CD4-positive, alpha-beta T cell treated with Interleukin-4 for 4 hours (primary cell): ENCODE measurements around the gene KDM2A.
A peak's percentile ranks its signal among the peaks of the same experiment; 100 is the strongest.
"Not testable (repeated sequence)": the region's sequence is repeated elsewhere in the genome, so short reads cannot be mapped to it uniquely, and the experiment has no call there.

Experiments used
- DNase-seq: peaks from one replicate; pipeline ENCODE4 v3.0.0-alpha.2; 2020

The KDM2A gene

DNA sequence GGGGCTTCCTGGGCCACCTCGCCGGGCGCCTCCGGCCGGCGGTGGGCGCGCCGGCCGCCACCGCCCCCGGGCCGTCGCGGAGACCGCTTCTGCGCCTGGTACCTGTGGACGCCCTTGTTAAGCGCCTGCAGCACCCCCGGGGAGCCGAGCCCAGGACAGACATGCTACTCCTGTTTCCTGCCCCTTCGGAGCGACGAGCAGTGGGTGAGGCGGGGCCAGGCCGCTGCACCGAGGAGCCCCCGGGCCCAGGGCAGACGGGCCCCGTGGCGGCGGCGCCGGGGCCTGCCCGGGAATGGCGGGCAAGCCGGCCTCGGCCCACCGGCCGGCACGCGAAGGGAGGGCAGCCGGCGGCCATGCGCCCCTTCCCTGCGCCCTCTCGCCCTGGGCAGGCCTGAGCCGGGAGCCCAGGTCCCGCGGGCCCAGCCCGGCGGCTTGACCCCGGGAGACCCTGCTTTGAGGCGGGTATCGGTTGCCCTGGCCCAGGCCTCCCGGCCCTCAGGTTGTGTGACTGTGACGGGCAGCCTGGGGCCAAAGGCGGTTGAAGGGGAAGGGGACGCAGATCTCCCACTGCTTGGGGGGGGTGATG, 789 bp upstream of the KDM2A start:
- peak; percentile 33 for DNase-seq

DNA sequence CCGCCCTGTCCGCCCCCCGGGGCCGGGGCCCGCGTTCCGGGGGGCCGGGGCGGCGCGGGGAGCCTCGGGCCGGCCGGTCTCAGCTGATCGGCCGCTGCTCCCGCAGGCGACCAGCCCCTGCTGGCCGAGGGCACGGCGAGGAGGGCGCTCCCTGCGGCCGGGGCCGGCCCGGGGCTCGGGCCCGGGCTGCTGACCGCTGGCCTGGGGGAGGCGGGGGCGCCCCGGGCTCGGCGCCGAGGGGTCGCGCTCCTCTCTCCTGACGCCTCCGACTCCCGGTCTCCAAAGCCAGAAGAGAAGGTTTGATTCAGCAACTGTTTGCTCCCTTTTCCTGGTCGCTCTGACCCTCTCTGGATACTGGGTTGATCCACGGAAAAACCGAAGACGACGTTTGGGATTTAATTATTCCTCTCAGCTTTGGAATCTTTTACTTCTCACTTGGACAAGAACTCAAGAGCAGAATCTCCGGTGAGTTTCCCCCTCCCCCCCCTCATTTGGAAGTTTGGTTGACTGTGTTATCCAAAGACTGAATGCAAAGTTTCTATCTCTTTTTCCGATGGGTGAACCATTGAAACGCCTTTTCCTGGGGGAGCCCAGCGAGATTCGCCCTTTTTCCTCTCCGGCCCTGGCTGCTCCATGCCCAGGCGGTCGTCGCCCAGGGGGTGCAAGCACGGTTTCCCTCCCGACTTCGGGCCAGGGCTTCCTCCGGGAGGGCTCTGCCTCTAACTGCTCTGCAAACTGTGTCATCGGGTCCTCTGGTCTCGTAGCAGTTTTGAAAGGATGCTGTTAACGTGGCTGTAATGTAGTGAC, 725 bp downstream of the KDM2A start:
- DNase-seq: no peak

DNA sequence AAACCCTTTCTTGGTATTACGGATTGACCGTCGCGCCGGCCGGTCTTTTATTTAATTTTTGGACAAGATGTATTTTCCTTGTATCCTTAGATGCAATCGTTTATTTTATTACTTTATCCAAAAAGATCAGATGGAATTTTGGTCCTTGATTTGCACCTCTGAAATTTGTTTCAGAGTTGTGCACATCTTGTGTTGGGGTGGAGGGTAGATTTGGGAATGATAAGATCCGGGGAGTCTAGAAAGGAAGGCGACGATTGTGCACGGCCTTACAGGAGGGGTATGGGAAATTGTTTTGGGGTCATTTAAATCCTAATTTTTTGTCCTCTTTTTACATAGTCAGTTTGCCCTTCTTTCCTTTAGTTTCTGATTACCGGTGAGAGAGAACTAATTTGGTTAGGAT, 1.4 kb downstream of the KDM2A start:
- no peak for DNase-seq

DNA sequence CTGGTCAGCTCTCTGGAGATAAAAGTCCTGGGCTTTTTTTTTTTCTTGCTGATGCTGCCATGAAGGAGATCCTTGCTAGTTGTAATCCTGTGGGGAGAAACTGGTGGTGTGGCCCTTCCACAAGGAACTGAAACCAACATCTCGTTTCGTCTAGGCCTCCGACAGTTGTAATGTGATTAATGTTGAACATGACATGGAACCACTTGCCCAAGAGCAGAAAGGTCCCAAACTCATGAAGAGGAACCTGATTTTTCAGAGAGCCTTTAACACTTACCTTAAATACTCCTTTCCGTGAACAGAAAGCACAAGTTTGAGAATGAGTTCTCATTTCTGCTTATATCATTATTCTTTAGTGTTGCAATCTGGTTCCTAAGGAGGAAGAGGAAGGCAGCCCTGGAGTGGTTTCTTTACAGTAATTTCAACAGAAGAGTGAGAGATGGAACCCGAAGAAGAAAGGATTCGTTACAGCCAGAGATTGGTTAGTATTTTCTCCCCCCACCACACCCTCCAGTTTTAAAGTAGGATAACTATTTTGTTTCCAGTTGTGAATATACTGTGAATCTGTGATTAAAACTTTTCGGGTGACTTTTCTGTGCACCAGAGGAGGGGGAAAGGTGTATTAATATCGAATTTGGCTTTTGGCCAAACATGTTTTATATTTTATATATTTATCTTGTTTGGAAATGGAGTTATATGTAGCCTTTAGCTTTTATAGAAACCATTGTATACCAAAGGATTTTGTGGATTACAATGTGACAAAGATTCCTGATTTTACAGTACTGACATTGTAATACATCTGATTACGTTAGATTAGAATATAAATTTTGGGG, 2.0 kb downstream of the KDM2A start:
- DNase-seq: peak; percentile 23

DNA sequence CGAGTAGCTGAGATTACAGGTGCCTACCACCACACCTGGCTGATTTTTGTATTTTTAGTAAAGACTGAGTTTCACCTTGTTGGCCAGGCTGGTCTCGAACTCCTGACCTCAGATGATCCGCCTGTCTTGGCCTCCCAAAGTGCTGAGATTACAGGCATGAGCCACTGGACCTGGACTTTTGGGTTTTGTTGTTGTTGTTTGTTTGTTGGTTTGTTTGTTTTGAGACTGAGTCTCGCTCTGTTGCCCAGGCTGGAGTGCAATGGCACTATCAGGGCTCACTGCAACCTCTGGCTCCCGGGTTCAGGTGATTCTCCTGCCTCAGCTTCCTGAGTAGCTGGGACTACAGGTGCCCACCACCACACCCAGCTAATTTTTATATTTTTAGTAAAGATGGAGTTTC, 4.7 kb downstream of the KDM2A start:
- DNase-seq: not testable (repeated sequence)

DNA sequence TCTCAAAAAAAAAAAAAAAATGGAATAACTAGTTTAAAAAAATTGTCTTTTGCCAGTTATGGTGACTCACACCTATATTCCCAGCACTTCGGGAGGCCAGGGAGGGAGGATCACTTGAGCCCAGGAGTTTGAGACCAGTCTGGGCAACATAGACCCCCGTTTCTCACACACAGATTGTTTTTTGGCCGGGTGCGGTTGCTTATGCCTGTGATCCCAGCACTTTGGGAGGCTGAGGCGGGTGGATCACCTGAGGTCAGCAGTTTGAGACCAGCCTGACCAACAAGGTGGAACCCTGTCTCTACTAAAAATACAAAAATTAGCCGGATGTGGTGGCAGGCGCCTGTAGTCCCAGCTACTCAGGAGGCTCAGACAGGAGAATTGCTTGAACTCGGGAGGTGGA, 7.2 kb downstream of the KDM2A start:
- not testable (repeated sequence) for DNase-seq

DNA sequence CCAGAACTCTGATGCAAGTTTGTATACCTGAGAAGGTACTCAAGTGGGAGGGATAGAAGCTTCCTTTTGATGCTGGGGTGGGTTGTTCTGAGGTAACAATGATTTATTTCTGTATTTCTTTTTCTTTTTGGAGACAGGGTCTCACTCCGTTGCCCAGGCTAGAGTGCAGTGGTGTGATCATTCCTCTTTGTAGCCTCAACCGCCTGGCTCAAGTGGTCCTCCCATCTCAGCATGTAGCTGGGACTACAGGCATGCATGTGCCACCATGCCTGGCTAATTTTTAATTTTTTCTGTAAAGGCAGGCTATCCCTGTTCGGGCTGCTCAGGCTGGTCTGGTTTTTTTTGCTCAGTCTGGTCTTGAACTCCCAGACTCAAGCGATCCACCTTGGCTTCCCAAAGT, 7.9 kb downstream of the KDM2A start:
- no peak for DNase-seq

DNA sequence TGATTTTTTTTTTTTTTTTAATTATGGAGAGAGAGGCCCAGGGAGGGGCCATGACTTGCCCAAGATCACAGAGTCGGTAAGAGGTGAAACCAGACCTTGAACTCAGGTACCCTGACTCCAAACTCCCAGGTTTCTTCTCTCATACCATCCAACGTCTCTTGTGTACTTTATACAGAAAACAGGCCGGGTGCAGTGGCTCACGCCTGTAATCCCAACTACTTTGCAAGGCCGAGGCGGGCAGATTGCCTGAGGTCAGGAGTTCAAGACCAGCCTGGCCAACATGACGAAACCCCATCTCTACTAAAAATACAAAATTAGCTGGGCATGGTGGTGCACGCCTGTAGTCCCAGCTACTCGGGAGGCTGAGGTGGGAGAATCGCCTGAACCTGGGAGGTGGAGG, 11.8 kb downstream of the KDM2A start:
- not testable (repeated sequence) for DNase-seq

DNA sequence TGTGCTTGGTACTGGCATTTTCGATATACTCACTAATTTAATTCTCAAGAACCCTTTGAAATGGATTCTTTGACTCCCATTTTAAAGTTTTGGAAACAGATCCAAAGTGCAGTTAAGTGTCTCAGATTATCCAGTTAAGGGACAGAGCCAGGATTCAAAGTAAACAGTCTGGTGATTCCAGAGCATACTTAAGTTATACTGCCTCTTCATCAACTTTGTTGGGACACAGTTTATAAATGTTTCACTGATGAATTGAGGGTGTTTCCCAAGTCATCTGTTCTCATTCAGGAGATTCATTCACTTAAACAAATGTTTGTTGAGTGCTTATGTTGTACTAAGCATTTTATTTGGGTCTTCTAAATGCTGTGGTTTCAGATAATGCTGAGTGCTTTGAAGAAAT, 17.1 kb downstream of the KDM2A start:
- DNase-seq: no peak

DNA sequence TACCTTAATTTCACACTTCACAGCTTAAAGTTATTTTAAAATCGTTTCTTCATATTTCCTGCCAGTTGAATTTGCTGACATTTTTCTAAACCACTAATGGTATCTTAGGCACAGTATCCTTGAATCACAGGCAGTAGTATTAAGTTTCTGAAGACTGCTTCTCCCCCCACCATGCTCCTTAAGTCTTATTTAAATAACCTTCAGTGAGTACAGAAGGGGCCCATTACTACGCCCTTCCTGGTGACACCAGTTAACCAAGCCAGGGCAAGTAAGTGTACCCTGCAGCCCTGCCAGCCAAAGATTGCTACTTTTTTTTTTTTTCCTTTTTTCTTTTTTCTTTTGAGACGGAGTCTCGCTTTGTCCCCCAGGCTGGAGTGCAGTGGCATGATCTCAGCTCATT, 19.9 kb downstream of the KDM2A start:
- no peak for DNase-seq

DNA sequence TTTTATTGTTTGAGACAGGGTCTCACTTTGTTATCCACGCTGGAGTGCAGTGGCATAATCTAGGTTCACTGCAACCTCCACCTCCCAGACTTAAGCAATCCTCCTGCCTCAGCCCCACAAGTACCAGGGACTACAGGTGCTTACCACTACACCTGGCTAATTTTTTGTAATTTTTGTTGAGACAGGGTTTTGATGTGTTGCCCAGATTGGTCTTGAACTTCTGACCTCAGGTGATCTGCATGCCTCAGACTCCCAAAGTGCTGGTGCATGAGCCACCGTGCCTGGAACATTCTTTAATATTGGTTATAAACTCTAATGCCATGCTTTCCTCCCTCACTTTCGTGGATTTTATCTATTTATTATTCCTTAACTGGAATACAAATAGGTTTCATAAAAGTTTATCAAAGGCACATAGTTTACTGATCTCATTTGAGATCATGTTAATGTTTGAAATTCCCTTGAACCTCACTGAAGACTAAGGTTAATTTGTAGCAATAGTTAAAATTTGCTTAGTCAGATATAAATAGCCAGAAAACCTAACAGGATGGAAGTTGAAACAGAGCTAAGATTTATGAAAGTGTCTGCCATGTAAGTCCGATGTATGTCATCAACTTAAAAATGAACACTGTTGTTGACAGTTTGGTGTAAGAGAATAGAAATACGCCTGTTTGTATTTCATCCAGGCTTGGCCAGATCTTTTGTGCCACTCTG, 27.6 kb downstream of the KDM2A start:
- no peak for DNase-seq

DNA sequence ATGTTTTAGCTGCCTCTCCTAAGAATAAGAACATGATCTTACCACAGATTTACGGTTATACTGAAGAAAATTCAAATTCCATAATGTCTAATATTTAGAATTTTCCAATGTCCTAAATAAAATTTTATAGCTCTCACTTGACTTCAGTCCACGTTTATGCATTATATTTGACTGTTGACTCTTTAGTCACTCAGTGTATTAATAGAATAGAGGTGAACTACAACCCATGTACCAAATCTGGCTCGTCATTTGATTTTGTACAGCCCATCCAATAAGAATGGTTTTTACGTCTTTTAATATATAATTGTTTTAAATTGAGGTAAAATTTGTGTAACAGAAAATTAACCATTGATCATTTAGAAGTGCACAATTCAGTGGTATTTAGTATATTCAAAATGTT, 34.9 kb downstream of the KDM2A start:
- no peak for DNase-seq

DNA sequence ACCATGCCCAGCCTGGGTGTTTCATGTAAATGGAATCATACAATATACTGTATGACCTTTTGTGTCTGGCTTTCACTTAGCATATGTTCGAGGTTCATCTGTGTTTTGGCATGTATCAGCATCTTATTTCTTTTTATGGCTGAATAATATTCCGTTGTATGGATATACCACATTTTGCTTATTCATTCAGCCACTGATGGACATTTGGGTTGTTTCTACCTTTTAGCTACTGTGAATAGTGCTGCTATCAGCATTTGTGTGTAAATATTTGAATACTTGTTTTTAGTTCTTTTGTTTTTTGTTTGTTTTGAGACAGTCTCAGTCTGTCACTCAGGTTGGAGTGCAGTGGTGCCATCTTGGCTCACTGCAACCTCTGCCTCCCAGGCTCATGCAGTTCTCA, 35.7 kb downstream of the KDM2A start:
- DNase-seq: no peak

DNA sequence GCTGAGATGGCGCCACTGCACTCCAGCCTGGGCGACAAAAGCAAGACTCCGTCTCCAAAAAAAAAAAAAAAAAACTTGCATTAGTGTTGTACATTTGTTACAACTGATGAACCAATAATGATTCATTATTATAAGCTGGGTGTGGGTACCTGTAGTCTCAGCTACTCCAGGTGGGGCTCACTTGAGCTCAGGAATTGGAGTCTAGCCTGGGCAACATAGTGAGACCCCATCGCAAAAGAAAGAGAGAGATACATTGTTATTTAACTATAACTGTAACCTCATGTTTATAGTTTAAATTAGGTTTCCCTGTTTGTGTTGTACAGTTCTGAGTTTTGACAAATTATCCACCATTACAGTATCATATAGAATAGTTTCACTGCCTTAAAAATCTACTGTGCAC, 38.6 kb downstream of the KDM2A start:
- no peak for DNase-seq

DNA sequence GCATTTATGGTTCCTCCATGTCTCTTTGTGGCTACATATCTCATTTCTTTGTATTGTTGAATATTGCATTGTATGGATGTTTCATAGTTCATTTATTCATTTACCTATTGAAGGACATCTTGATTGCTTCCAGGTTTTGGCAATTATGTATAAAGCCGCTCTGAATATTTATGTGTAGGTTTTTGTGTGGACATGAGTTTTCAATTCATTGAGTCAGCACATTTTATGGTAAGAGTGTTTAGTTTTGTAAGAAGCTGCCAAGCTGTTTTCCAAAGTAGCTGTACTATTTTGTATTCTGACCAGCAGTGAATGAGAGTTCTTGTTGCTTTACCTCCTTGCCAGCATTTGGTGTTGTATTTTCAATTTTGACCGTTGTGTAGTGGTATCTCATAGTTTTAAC, 39.2 kb downstream of the KDM2A start:
- DNase-seq: no peak

DNA sequence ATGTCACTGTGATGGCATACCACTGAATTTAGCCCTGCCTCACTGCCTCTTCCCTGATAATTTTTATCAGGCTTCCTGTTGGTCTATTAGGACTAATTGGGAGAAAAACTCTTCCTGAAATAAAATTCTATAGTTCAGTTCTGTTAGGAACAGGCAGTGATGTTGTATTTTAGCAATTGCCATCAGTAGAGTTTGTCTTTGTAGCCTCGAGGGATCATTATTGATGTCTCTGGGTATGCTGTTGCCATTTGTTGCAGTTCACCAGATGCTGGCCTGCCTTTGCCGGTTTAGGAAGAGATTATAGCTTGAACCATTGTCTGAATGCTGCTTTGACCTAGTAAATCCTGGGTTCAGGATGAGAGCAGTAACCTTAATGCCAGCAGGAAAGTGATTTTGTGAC, 41.0 kb downstream of the KDM2A start:
- DNase-seq: no peak

DNA sequence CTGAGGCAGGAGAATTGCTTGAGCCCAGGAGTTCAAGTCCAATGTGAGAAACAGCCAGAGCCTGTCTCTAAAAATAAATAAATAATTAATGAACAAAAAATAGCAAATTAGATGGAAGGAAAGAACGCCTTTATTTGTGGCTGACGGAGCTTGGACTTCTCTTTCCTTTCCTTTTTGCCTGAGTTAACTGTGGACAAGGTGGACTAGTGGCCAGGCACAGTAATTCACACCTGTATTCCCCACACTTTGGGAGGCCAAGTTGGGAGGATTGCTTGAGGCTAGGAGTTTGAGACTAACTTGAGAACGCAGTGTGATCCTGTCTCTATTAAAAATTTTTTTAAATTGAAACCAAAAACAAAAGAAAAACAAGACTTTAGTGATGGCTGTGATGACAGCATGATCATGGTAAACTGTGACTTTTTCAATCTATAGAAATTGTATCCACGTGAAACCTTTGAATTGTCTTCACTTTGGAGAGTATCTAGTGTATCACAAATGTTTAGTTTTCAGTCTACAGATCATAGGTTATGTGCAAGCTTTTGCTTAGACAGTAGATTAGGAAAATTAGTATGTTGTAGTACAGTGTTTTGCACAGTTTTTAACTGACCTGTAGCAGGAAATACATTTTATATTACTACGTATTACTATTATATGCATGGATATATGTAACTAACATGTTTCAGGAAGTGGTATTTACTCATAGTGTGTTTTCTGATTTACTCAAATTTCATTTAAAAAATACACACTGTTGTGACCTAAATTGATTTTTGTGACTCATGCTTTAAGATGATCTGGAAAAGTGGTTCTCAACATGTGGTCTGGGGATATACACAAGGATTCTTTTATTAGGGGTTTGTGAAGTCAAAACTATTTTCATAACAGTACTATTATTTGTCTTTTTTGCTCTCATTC, 42.1 kb downstream of the KDM2A start:
- peak; percentile 22 for DNase-seq

DNA sequence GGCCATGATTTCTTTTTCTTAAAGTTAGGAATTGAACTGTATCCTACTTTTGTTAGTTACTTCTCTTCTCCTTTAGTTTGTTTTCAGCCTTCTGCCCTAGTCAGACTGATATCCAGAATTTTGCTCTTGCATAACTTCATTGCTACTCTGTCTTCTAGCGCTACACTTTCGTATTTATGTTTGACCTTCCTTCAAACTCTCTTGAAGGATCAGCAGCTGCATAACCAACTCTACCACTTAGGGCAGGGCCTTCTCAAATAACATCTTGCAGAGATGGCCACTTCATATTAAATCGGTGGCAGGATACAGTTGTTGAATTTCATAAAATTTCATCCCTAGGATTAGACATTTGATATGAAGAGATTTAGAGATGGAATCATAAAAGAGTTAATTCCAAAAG, 43.9 kb downstream of the KDM2A start:
- DNase-seq: no peak

DNA sequence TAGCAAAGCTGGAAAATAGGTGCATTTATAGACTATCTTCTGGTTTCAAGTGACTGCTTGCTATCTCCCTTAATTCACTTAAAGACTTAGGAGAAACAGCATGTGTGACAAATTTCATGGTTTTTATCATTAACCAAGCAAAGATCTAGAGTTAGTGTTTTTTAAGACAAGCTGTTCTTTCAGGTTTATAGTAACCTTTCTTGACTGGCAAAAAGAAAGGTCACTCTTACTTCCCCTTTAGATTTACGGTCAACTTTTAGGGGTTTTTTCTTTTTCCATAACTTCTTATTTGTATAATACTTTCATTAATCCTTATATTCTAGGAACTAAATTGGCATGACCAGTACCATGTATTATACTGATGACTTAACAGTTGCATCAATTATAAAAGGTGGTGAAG, 46.6 kb downstream of the KDM2A start:
- DNase-seq: no peak

DNA sequence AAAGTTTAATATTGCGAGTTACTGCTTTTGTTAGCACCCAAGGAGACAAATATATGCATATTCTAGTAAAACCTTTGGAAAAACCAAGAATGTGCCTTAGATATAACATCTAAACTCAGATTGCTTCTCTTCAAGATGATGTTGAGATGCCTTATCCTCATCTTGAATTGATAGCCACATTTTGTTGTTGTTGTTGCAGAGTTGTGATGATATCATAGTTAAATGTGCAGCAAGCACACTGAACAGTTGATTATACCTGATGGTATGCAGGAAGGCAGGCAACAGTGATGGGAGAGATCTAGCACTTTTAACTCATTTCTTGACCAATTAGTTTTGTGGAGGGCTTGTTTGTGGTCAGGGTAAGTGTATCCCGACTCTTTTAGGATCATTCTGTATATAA, 48.0 kb downstream of the KDM2A start:
- DNase-seq: no peak

DNA sequence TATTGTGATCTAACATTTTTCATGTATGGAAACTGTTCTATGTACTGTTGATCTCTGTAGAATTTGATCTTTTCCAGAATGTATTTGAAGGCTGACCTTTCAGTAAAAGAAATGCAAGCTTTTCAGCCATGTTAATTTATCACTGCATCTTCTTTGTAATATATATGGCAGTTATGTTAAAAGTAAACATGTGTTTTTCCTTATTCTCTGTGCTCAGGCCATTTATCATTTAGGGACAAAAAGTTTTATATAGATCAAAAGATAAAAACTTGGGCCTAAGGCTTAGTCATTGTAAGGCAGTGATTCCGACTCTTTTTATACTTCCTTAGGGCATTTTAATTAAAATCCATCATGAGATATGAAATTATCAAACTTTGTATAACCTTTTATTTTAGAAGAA, 48.7 kb downstream of the KDM2A start:
- DNase-seq: no peak

DNA sequence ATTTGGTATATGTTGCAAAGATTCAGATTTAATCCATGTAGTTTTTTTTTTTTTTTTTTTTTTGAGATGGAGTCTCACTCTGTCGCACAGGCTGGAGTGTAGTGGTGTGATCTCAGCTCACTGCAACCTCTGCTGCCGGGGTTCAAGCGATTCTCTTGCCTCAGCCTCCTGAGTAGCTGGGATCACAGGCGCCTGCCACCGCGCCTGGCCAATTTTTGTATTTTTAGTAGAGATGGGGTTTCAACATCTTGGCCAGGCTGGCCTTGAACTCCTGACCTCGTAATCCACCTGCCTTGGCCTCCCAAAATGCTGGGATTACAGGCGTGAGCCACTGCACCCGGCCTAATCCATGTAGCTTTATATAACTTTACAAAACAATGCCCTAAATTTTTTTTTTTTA, 49.8 kb downstream of the KDM2A start:
- DNase-seq: not testable (repeated sequence)
